Measurements from ENCODE around the gene RTN4.
A peak's percentile ranks its signal among the peaks of the same experiment; 100 is the strongest.
"Not testable (repeated sequence)": the region's sequence is repeated elsewhere in the genome, so short reads cannot be mapped to it uniquely, and the experiment has no call there.

The RTN4 gene

GRCh38 chr2:55073000-55073983, 23.0 kb upstream of the RTN4 start:
- FAIRE-seq (no peak), DNase-seq (ENCODE audit: insufficient read length, low spot score) (no peak)

- no peak for DNase-seq (ENCODE audit: insufficient read length, low spot score)
- no peak for FAIRE-seq
These were observed 13.6 kb upstream of the RTN4 start for GRCh38 chr2:55063713-55064323.

GRCh38 chr2:55063226-55063625, 13.0 kb upstream of the RTN4 start:
- FAIRE-seq (no peak), DNase-seq (ENCODE audit: insufficient read length, low spot score) (no peak)

GRCh38 chr2:55062754-55063153, 12.5 kb upstream of the RTN4 start:
- DNase-seq (ENCODE audit: insufficient read length, low spot score) = no peak
- no peak for FAIRE-seq

GRCh38 chr2:55061523-55062344, 11.5 kb upstream of the RTN4 start:
- no peak for FAIRE-seq

GRCh38 chr2:55059793-55060192, 9.5 kb upstream of the RTN4 start:
- DNase-seq (ENCODE audit: insufficient read length, low spot score) = no peak
- no peak for FAIRE-seq

More at GRCh38 chr2:55061523-55062344, 11.5 kb upstream of the RTN4 start:
- no peak for DNase-seq (ENCODE audit: insufficient read length, low spot score)

GRCh38 chr2:55057474-55057873, 7.2 kb upstream of the RTN4 start:
- no peak for DNase-seq (ENCODE audit: insufficient read length, low spot score)
- FAIRE-seq = no peak

GRCh38 chr2:55056024-55056521, 5.8 kb upstream of the RTN4 start:
- FAIRE-seq = no peak
- DNase-seq (ENCODE audit: insufficient read length, low spot score) = no peak

GRCh38 chr2:55054106-55054875, 4.0 kb upstream of the RTN4 start:
- FAIRE-seq = peak; percentile 93

GRCh38 chr2:55053225-55053624, 3.0 kb upstream of the RTN4 start:
- FAIRE-seq; DNase-seq (ENCODE audit: insufficient read length, low spot score): not testable (repeated sequence)

More at GRCh38 chr2:55054106-55054875, 4.0 kb upstream of the RTN4 start:
- no peak for DNase-seq (ENCODE audit: insufficient read length, low spot score)

GRCh38 chr2:55052129-55053061, 2.1 kb upstream of the RTN4 start:
- FAIRE-seq = peak; percentile 69
- no peak for DNase-seq (ENCODE audit: insufficient read length, low spot score)

- no peak for DNase-seq (ENCODE audit: insufficient read length, low spot score)
- FAIRE-seq = peak; percentile 65
These were observed 995 bp upstream of the RTN4 start for GRCh38 chr2:55051026-55051866.

GRCh38 chr2:55049821-55050099, 491 bp downstream of the RTN4 start:
- no peak for FAIRE-seq
- no peak for DNase-seq (ENCODE audit: insufficient read length, low spot score)

GRCh38 chr2:55049043-55049820, 1.0 kb downstream of the RTN4 start:
- FAIRE-seq (peak; percentile 64), DNase-seq (ENCODE audit: insufficient read length, low spot score) (no peak)

- DNase-seq (ENCODE audit: insufficient read length, low spot score) (no peak), FAIRE-seq (no peak)
These were observed 1.7 kb downstream of the RTN4 start for GRCh38 chr2:55048508-55049042.

- no peak for DNase-seq (ENCODE audit: insufficient read length, low spot score)
- peak; percentile 26 for FAIRE-seq
These were observed 2.5 kb downstream of the RTN4 start for GRCh38 chr2:55047677-55048299.

- no peak for DNase-seq (ENCODE audit: insufficient read length, low spot score)
- no peak for FAIRE-seq
These were observed 4.5 kb downstream of the RTN4 start for GRCh38 chr2:55045780-55046179.

Measured in GM19239 (cell line).